CD4-positive, alpha-beta T cell (primary cell): ENCODE results near the gene C6orf132. TPM values are rescaled to one million over a fixed set of nuclear protein-coding genes. Genes with fewer than 3 reads are reported as not detected.

Experiments
- ATAC-seq: fragments of 200-7000 bp; cut with Tn5 transposase; one replicate; pipeline ENCODE4 v1.10.0; 2022; ENCODE audit warnings: mild to moderate bottlenecking; ENCODE audit not compliant: poor library complexity
- CTCF ChIA-PET: fragments of 350-600 bp; sonication (Branson Sonifier 250); formaldehyde crosslinking; loops from one replicate; lab custom pipeline; 2021; ENCODE audit warnings: antibody characterized with exemption, inconsistent platforms; lab: Charles Lee
- POLR2A ChIA-PET: fragments of 350-600 bp; sonication (Branson Sonifier 250); formaldehyde crosslinking; loops from one replicate; lab custom pipeline; 2021; ENCODE audit warnings: antibody characterized with exemption, inconsistent platforms; lab: Charles Lee
- DNase-seq, 14 experiments: peaks; one replicate each; pipeline ENCODE4 v3.0.0-alpha.2; 2013 to 2020; ENCODE audit warnings: mixed read lengths in 2 of 14
- H3K27ac ChIP-seq, 2 donors: one replicate each; pipeline versions ENCODE4 v1.5.1 to v1.7.0; 2013; ENCODE audit warnings: low read length in 2 of 2, low read depth in 1 of 2, mild to moderate bottlenecking in 1 of 2
- H3K27me3 ChIP-seq, 2 experiments: 1 replicate in 1 of 2; 2 replicates in 1 of 2; pipeline versions ENCODE4 v1.6.1 to v1.7.0; 2013; ENCODE audit warnings: low read length in 2 of 2, control low read depth in 1 of 2, mild to moderate bottlenecking in 1 of 2, moderate library complexity in 1 of 2; ENCODE audit not compliant: insufficient read depth in 2 of 2, control insufficient read depth in 1 of 2
- H3K36me3 ChIP-seq: one replicate; pipeline ENCODE4 v1.6.1; 2013; ENCODE audit warnings: low read length, control low read depth; ENCODE audit not compliant: insufficient read depth
- H3K4me1 ChIP-seq: one replicate; pipeline ENCODE4 v1.6.1; 2013; ENCODE audit warnings: low read length, control low read depth; ENCODE audit not compliant: insufficient read depth
- H3K4me3 ChIP-seq: one replicate; pipeline ENCODE4 v1.5.1; 2013; ENCODE audit warnings: mild to moderate bottlenecking, low read length, moderate library complexity
- H3K9me3 ChIP-seq, 2 experiments: 1 replicate in 1 of 2; 2 replicates in 1 of 2; pipeline versions ENCODE4 v1.6.1 to v1.7.0; 2013; ENCODE audit warnings: low read length in 2 of 2, mild to moderate bottlenecking in 2 of 2, control low read depth in 1 of 2, moderate library complexity in 1 of 2; ENCODE audit not compliant: control insufficient read depth in 1 of 2, insufficient read depth in 1 of 2
- H3K27ac Mint-ChIP-seq: one replicate; pipeline ENCODE4 v1.8.0; 2020; ENCODE audit warnings: mixed read lengths
- H3K27me3 Mint-ChIP-seq: one replicate; pipeline ENCODE4 v1.8.0; 2021; ENCODE audit warnings: mixed read lengths
- H3K36me3 Mint-ChIP-seq: one replicate; pipeline ENCODE4 v1.8.0; 2021; ENCODE audit warnings: low read depth, mixed read lengths
- H3K4me1 Mint-ChIP-seq: one replicate; pipeline ENCODE4 v1.8.0; 2021; ENCODE audit warnings: low read depth, mixed read lengths
- H3K4me3 Mint-ChIP-seq: one replicate; pipeline ENCODE4 v1.8.0; 2020; ENCODE audit warnings: mild to moderate bottlenecking, mixed read lengths
- H3K9me3 Mint-ChIP-seq: one replicate; pipeline ENCODE4 v1.8.0; 2020; ENCODE audit warnings: mixed read lengths
- CTCF ChIP-seq: fragments of 200-600 bp; IDR thresholded peaks from one replicate; pipeline ENCODE4 v1.8.0; 2022; ENCODE audit warnings: antibody characterized with exemption, mild to moderate bottlenecking
- intact Hi-C, 2 experiments: fragments of 100-400 bp; cut with DNase I in 1 of 2; cut with micrococcal nuclease in 1 of 2; formaldehyde crosslinking; loops; one replicate each; pipeline versions ENCODE4 v1.15.1 to v1.9.0; 2023 to 2025; cut with DNase I, micrococcal nuclease
- total RNA-seq, 174 experiments: library from RNA in 2 of 174; stranded (reverse) in 2 of 174; gene quantifications; one replicate each; pipeline ENCODE4 v1.2.3 and lab custom pipeline; 2021 to 2026

C6orf132 gene
- total RNA-seq, 2 experiments from 2014 or later, result not detected

- Mint-ChIP-seq H3K36me3 (no peaks in the 10 kb centered on the region), H3K9me3 (no peaks in the 10 kb centered on the region), H3K27me3 (no peaks in the 10 kb centered on the region), H3K4me1 (no peaks in the 10 kb centered on the region), H3K4me3 (no peak overlapping the region), H3K27ac (no peak overlapping the region)
- ATAC-seq (no peak), DNase-seq (no peak)
- intact Hi-C loops, result no loop called here
- POLR2A ChIA-PET, result no interaction called here
- Histone ChIP-seq H3K4me3 (no peak overlapping the region), H3K4me1 (no peaks in the 10 kb centered on the region), H3K27me3 (no peaks in the 10 kb centered on the region), H3K9me3 (no peaks in the 10 kb centered on the region), H3K36me3 (no peaks in the 10 kb centered on the region), H3K27ac (no peak overlapping the region)
- CTCF ChIA-PET, result interaction anchor here (0.7 to 2.0 kb wide), 2 partner anchors 9 to 452 kb away, joined by 3 to 6 read pairs; no protein-coding TSS in a partner anchor
- TF ChIP-seq CTCF, result no peak
These were observed 47.3 kb downstream of the C6orf132 start for GRCh38 chr6:42095094-42095493.

- H3K4me1 Mint-ChIP-seq, result no peaks in the 10 kb centered on the region
- TF ChIP-seq CTCF, result no peak
- no peak overlapping the region for H3K27ac ChIP-seq
- intact Hi-C loops, result no loop called here
- H3K27me3 ChIP-seq, result no peaks in the 10 kb centered on the region
- no peak overlapping the region for H3K4me3 ChIP-seq
- H3K4me1 ChIP-seq, result no peaks in the 10 kb centered on the region
- no peaks in the 10 kb centered on the region for H3K27me3 Mint-ChIP-seq
- no peak overlapping the region for H3K4me3 Mint-ChIP-seq
- H3K9me3 ChIP-seq, result no peaks in the 10 kb centered on the region
- H3K9me3 Mint-ChIP-seq, result no peaks in the 10 kb centered on the region
- no peaks in the 10 kb centered on the region for H3K36me3 ChIP-seq
- no peaks in the 10 kb centered on the region for H3K36me3 Mint-ChIP-seq
- ChIA-PET POLR2A (no interaction called here), CTCF (interaction anchor here (2.0 kb wide), 1 partner anchor 454 kb away, joined by 6 read pairs; no protein-coding TSS in a partner anchor)
- no peak for DNase-seq
- no peak for ATAC-seq
- H3K27ac Mint-ChIP-seq, result no peak overlapping the region
These were observed 48.7 kb downstream of the C6orf132 start for GRCh38 chr6:42093582-42094329.

- POLR2A ChIA-PET, result no interaction called here
- Mint-ChIP-seq H3K4me3 (no peak overlapping the region), H3K36me3 (no peaks in the 10 kb centered on the region), H3K27ac (no peak overlapping the region), H3K27me3 (no peaks in the 10 kb centered on the region), H3K4me1 (no peaks in the 10 kb centered on the region), H3K9me3 (no peaks in the 10 kb centered on the region)
- Histone ChIP-seq H3K27ac (no peak overlapping the region), H3K9me3 (no peaks in the 10 kb centered on the region), H3K27me3 (no peaks in the 10 kb centered on the region), H3K4me1 (no peaks in the 10 kb centered on the region), H3K4me3 (no peak overlapping the region), H3K36me3 (no peaks in the 10 kb centered on the region)
- no peak for DNase-seq
- CTCF ChIA-PET, result interaction anchor here (1.5 to 1.6 kb wide), 2 partner anchors 10 to 13 kb away, joined by 3 read pairs; no protein-coding TSS in a partner anchor
- ATAC-seq, result no peak
- TF ChIP-seq CTCF, result no peak
- intact Hi-C loops, result no loop called here
These were observed 50.7 kb downstream of the C6orf132 start for GRCh38 chr6:42091718-42092023.
